Thoracic aorta (tissue), 2 donors: ENCODE measurements around the gene MME. TPM values are rescaled to one million over a fixed set of nuclear protein-coding genes. Genes with fewer than 3 reads are reported as not detected.
"Not testable (repeated sequence)": the region's sequence is repeated elsewhere in the genome, so short reads cannot be mapped to it uniquely, and the experiment has no call there.

Experiments
- ATAC-seq: fragments of 150-250 bp; one replicate; pipeline ENCODE4 v1.8.0; 2017; ENCODE audit warnings: low read depth; ENCODE audit not compliant: insufficient number of reproducible peaks, low FRiP score
- DNase-seq: peaks from one replicate; pipeline ENCODE4 v3.0.0-alpha.2; 2020; ENCODE audit warnings: low spot score
- H3K27ac ChIP-seq, 2 donors: fragments of 200-600 bp; sonication (generic); 1 replicate in 1 of 2; 2 replicates in 1 of 2; pipeline ENCODE4 v1.5.1; 2016; ENCODE audit warnings: mild to moderate bottlenecking in 2 of 2, moderate library complexity in 2 of 2
- H3K27me3 ChIP-seq: fragments of 200-600 bp; sonication (generic); replicated peaks from 2 replicates; pipeline ENCODE4 v1.6.0; 2016; ENCODE audit warnings: mild to moderate bottlenecking; ENCODE audit not compliant: insufficient read depth
- H3K36me3 ChIP-seq: fragments of 200-600 bp; sonication (generic); one replicate; pipeline ENCODE4 v1.5.1; 2016
- H3K4me1 ChIP-seq, 2 donors: fragments of 200-600 bp; sonication (generic); 1 replicate in 1 of 2; 2 replicates in 1 of 2; pipeline versions ENCODE4 v1.5.1 to v1.6.0; 2016; ENCODE audit warnings: low read depth in 2 of 2, mild to moderate bottlenecking in 1 of 2; ENCODE audit not compliant: control insufficient read depth in 1 of 2
- H3K4me3 ChIP-seq: fragments of 200-600 bp; sonication (generic); 2 replicates; pipeline ENCODE4 v1.5.1; 2016; ENCODE audit warnings: mild to moderate bottlenecking
- H3K9me3 ChIP-seq: fragments of 200-600 bp; sonication (generic); 2 replicates; pipeline ENCODE4 v1.5.1; 2016
- total RNA-seq, 2 donors: library from RNA; depleted of rRNA; stranded (reverse); fragments of >200 nt; gene quantifications; one replicate each; pipeline versions ENCODE4 v1.1.0 to v1.2.3, GENCODE V29; 2016
- TF ChIP-seq, protein P1 (sequence below): fragments of 200-600 bp; sonication (generic); IDR thresholded peaks from one replicate; pipeline ENCODE4 v1.5.1; 2019; ENCODE audit warnings: antibody characterized with exemption

Gene MME
- total RNA-seq, 2 donors from 2014 or later, result 3.6 to 4.3 TPM

DNA sequence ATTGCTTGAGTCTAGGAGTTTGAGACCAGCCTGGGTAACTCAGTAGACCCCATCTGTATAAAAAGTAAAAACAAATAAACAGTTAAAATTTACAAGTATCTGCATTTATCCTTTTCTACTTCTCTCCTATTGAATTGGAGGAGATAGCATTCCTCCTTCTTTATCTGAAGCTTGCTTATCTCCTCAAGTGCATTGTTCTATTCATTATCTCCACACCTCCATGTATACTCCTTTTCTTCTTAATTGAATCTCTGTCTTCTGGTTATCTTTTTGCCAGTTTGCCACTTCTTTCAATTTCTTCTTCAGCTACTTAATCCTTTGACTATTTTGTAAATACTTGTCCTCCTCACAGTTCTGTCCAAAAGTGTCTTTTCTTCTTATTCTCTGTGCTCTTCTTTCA, 124.7 kb downstream of the MME start:
- H3K27ac ChIP-seq, result no peak overlapping the region
- H3K4me3 ChIP-seq, result no peak overlapping the region
- H3K4me1 ChIP-seq, result no peaks in the 10 kb centered on the region
- H3K36me3 ChIP-seq, result no peaks in the 10 kb centered on the region
- ATAC-seq, result no peak
- no peak for DNase-seq
- H3K27me3 ChIP-seq, result no peaks in the 10 kb centered on the region
- TF ChIP-seq, protein P1, sequence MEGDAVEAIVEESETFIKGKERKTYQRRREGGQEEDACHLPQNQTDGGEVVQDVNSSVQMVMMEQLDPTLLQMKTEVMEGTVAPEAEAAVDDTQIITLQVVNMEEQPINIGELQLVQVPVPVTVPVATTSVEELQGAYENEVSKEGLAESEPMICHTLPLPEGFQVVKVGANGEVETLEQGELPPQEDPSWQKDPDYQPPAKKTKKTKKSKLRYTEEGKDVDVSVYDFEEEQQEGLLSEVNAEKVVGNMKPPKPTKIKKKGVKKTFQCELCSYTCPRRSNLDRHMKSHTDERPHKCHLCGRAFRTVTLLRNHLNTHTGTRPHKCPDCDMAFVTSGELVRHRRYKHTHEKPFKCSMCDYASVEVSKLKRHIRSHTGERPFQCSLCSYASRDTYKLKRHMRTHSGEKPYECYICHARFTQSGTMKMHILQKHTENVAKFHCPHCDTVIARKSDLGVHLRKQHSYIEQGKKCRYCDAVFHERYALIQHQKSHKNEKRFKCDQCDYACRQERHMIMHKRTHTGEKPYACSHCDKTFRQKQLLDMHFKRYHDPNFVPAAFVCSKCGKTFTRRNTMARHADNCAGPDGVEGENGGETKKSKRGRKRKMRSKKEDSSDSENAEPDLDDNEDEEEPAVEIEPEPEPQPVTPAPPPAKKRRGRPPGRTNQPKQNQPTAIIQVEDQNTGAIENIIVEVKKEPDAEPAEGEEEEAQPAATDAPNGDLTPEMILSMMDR, result no peak
- H3K9me3 ChIP-seq, result no peaks in the 10 kb centered on the region

DNA sequence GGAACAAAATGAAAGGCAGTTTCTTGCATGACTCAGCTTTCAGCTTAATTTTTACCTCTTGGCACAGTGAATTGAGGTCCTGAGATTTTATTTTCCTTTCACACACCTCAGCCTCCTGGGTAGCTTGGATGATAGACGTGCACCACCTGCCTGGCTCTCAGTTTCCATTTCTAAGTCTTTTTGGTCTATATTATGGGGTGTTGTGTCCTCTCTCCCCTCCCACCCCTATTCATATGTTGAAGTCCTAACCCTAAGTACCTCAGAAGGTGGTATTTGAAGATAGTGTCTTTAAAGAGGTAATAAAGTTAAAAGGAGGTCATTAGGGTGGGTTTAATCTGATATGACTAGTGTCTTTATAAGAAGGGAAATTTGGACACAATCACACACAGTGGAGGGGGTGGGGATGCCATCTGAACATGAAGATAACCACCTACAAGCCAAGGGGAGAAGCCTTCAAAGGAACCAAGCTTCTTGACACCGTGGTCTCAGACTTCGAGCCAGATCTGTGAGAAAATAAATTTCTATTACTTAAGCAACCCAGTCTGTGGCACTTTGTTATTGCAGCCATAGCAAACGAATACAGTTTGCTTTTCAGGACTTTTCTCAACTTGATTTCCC, 128.2 kb downstream of the MME start:
- no peak overlapping the region for H3K4me3 ChIP-seq
- TF ChIP-seq, protein P1, result no peak
- DNase-seq (no peak), ATAC-seq (no peak)
- no peaks in the 10 kb centered on the region for H3K9me3 ChIP-seq
- H3K4me1 ChIP-seq, result no peaks in the 10 kb centered on the region
- H3K27ac ChIP-seq, result no peak overlapping the region
- no peaks in the 10 kb centered on the region for H3K27me3 ChIP-seq
- H3K36me3 ChIP-seq, result no peaks in the 10 kb centered on the region

DNA sequence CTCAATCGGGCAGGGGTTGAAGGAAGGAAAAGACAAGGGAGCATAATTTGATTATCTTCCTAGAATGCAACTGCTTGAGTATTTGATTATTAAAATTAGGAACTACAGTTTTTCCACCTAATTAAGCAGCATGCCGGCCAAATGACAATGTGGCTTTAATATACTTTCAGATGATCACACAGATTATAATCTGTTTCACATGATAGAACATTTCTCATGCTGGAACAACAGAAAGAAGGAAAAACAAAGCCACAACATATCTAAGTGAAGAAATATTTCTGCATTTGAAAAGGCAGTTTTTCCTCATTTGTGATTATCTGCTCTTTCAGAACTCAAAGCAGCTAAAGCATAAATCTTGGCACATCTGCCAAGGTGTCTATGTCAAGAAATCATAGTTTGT, 130.6 kb downstream of the MME start:
- Histone ChIP-seq H3K9me3 (no peaks in the 10 kb centered on the region), H3K4me3 (no peak overlapping the region), H3K27ac (no peak overlapping the region), H3K36me3 (no peaks in the 10 kb centered on the region), H3K27me3 (no peaks in the 10 kb centered on the region), H3K4me1 (no peaks in the 10 kb centered on the region)
- no peak for DNase-seq
- no peak for ATAC-seq
- TF ChIP-seq, protein P1, result no peak

DNA sequence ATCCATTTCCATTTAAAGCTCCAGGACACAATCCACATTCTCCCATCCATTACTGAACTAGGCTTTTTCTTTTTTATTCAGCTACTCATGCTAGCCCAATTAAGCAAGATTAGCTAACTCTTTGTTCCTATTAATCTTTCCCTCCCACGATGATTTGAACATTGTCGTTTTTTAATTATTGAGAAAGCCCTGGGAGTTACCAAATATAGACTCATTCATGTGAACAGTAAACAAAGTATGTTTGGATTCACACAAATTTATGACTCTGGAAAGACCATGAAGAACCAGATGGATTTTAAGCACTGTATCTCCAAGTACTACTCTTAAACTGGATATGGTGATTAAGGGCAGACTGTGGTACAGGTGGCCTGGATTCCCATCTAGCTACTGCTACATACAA, 131.1 kb downstream of the MME start:
- no peak overlapping the region for H3K4me3 ChIP-seq
- TF ChIP-seq, protein P1, result no peak
- DNase-seq (no peak), ATAC-seq (no peak)
- no peaks in the 10 kb centered on the region for H3K36me3 ChIP-seq
- H3K27ac ChIP-seq, result no peak overlapping the region
- H3K27me3 ChIP-seq, result no peaks in the 10 kb centered on the region
- H3K4me1 ChIP-seq, result no peaks in the 10 kb centered on the region
- H3K9me3 ChIP-seq, result no peaks in the 10 kb centered on the region

DNA sequence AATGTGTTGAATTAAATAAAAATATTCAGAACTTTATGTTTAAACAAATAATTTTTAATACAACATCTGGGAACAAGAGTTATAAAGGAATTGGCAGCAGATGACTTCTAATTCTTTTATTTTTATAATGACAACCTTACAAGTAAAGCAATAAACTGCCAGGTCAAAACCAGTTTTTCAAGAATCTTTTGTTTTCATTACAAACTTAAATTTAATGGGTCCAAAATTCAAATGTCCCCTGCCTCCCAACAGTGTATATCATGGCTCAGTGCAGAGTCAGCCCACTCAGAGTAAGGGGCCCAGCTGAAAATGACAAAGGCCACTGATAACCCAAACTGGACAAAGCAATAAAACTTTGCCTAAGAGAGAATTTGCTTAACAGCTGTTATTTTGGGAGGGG, 131.8 kb downstream of the MME start:
- TF ChIP-seq, protein P1, result no peak
- Histone ChIP-seq H3K9me3 (no peaks in the 10 kb centered on the region), H3K27me3 (no peaks in the 10 kb centered on the region), H3K36me3 (no peaks in the 10 kb centered on the region), H3K4me3 (no peak overlapping the region), H3K27ac (no peak overlapping the region), H3K4me1 (no peaks in the 10 kb centered on the region)
- no peak for DNase-seq
- ATAC-seq, result no peak

DNA sequence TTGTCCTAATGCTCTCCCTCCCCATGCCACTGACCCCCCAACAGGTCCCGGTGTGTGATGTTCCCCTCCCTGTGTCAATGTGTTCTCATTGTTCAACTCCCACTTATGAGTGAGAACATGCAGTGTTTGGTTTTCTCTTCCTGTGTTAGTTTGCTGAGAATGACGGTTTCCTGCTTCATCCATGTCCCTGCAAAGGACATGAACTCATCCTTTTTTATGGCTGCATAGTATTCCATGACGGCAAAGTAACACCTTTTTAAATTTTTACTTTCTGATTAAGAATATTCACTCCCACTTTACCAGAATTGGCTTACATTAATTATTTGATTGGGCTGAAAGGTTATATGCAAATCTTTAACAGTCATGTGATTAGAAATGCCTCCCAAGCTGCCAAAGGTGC, 135.9 kb downstream of the MME start:
- not testable (repeated sequence) for H3K4me1 ChIP-seq, H3K27ac ChIP-seq, H3K36me3 ChIP-seq, H3K9me3 ChIP-seq, H3K4me3 ChIP-seq, H3K27me3 ChIP-seq, DNase-seq, ATAC-seq
